Astrocyte of the hippocampus (primary cell): ENCODE data around the gene MIF.
"Not testable (repeated sequence)": the region's sequence is repeated elsewhere in the genome, so short reads cannot be mapped to it uniquely, and the experiment has no call there.

ENCODE experiments used
- DNase-seq: peaks from one replicate; pipeline ENCODE4 v3.0.0; 2011; ENCODE audit warnings: low read depth, low spot score

The MIF gene

DNA sequence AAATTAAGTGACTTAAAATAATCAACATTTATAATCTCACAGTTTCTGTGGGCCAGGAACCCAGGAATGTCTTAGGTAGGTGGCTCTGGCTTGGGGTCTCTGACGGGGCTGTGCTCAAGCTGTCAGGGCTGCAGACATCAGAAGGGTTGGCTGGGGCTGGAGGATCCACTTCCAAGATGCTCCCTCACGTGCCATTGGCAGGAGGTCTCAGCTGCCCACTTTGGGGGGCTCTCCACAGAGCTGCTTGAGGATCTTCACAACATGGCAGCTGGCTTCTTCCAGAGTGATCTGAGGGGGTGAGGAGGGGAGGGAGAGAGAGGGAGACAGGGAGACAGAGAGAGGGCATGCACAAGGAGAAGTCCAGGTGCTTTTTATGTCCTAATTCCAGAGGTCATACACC is 18.4 kb upstream of the MIF start:
- DNase-seq: no peak

- no peak for DNase-seq
These were observed 16.6 kb upstream of the MIF start for GRCh38 chr22:23877566-23877965.

DNA sequence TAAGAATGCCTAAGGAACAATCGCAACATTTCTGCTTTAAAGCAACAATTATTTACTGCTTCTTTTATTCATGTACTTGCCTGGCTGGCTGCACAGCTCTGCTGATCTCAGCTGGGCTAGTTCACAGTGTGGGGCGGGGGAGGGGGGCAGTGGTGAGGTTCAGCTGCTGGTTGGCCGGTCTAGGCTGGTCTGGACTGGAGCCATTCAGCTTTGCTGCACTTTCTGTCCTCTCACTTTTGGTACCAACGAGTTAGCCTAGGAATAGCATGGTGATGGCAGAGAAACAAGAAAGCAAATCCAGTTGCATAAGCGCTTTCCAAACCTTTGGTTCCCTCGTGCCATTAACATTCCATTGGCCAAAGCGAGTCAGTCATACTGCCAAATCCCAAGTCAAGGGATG is 16.0 kb upstream of the MIF start:
- no peak for DNase-seq

- DNase-seq: no peak
These were observed 11.8 kb upstream of the MIF start for GRCh38 chr22:23882370-23882769.

- DNase-seq: no peak
These were observed 10.5 kb upstream of the MIF start for GRCh38 chr22:23883658-23884057.

- no peak for DNase-seq
These were observed 10.0 kb upstream of the MIF start for GRCh38 chr22:23884140-23884539.

DNA sequence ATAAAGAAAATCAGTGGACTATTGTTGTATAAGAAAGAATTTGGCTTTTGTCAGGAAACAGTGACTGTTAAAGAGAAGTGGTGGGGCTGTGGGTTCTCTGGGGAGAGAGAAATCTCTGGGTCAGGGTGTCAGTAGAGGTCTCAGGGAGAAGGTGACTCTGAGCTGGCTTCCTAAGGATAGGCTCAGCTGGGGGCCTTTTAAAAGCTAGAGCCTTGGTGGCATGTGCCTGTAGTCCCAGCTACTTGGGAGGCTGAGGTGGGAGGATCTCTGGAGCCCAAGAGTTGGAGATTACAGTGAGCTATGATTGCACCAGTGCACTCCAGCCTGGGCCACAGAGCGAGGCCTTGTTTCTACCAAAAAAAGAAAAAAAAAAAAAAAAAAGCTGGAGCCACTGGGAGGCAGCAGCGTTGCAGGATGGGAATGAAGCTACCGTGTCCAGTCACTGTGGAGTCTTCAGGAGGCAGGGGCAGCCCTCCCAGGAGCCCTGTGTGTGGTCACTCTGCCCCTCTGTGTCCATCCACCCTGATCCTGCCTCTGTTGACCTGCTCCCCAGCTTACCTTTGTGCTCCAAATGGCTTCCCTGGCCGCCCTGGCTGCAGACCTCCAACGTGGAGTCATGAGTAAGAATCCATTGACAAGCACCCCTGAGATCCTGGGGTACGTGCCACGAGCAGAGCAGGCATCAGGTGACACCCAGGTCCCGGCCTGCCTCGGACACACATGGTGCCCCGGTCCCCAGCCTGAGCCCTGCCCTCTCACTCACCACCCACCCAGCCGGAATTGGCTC is 5.4 kb upstream of the MIF start:
- DNase-seq: no peak

GRCh38 chr22:23889620-23890019 is 4.6 kb upstream of the MIF start:
- no peak for DNase-seq

DNA sequence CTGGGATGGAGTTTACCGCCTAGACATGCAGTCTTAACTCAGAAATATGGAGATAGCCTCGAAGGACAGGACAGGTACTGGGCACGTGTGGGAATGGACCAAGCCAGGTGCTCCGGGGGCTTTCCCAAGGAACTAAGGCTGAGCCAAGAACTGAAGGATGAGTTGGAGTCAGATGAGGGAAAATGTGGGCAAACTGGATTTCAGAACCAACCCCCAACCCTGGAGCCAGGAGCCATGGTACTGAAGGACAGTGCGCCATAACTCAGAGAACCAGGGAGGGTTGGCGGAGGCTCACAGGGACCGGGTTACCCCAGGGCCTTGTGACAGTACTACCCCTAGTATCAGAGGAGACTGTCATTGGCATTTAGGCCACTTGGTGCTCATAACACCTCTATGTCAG is 2.5 kb upstream of the MIF start:
- DNase-seq: no peak

- DNase-seq: no peak
These were observed 2.1 kb upstream of the MIF start for GRCh38 chr22:23892130-23892529.

- no peak for DNase-seq
These were observed 1.5 kb upstream of the MIF start for GRCh38 chr22:23892706-23893105.

DNA sequence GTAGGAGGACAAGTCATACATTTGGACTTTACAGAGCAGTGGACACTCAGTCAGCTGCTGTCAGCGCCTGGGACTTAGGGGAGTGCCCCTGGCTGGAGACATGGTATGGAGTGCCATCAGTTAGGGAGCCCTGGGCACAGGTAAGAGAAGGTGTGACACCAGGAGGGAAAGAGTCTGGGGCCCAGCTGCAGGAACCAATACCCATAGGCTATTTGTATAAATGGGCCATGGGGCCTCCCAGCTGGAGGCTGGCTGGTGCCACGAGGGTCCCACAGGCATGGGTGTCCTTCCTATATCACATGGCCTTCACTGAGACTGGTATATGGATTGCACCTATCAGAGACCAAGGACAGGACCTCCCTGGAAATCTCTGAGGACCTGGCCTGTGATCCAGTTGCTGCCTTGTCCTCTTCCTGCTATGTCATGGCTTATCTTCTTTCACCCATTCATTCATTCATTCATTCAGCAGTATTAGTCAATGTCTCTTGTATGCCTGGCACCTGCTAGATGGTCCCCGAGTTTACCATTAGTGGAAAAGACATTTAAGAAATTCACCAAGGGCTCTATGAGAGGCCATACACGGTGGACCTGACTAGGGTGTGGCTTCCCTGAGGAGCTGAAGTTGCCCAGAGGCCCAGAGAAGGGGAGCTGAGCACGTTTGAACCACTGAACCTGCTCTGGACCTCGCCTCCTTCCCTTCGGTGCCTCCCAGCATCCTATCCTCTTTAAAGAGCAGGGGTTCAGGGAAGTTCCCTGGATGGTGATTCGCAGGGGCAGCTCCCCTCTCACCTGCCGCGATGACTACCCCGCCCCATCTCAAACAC is 850 bp upstream of the MIF start:
- no peak for DNase-seq

GRCh38 chr22:23894710-23895598 is 771 bp downstream of the MIF start:
- DNase-seq: peak; percentile 90

DNA sequence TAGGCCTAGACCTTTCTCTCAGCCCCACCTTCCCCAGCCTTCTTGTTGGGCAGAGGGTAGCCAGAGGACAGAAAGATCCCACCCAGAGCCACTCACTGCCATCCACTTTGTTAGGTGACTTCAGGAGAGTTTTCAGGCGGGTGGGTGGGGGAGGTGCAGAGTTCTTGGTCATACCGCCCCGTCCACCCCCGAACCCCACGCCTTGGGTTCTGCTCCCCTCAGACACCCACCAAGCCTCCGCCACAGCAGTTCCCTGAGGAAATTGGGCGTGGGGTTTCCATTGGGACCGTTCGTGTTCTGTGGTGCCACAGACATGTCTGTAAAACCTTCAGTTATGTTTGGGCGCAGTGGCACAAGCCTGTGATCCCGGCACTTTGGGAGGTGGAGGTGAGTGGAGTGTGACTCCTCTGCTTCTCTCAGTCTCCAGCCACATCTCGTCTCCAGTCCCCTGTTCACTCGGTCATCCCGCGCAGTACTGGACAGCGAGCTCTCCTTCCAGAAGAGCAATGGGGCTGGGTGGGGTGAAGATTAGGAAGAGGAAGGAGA is 1.5 kb downstream of the MIF start:
- no peak for DNase-seq

DNA sequence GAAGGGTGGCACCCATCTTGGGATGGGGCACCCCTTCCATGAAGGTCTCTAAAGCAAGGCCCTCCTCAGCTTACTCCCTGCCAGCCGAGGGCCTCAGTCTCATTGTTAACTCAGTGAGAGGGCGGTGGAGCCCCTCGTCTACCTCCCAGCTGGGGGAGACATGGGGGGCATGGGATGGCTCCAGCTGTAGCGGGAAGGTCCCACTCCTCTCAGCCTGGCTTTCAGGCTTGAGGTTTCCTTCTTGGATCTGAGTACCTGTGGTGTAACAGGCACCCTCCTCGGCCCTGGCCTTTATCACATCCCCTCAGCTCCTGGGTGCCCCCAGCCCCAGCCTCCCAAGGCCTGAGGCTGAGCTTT is 2.0 kb downstream of the MIF start:
- no peak for DNase-seq

GRCh38 chr22:23896523-23897186 is 2.5 kb downstream of the MIF start:
- DNase-seq: no peak

GRCh38 chr22:23897320-23897719 is 3.1 kb downstream of the MIF start:
- DNase-seq: no peak

DNA sequence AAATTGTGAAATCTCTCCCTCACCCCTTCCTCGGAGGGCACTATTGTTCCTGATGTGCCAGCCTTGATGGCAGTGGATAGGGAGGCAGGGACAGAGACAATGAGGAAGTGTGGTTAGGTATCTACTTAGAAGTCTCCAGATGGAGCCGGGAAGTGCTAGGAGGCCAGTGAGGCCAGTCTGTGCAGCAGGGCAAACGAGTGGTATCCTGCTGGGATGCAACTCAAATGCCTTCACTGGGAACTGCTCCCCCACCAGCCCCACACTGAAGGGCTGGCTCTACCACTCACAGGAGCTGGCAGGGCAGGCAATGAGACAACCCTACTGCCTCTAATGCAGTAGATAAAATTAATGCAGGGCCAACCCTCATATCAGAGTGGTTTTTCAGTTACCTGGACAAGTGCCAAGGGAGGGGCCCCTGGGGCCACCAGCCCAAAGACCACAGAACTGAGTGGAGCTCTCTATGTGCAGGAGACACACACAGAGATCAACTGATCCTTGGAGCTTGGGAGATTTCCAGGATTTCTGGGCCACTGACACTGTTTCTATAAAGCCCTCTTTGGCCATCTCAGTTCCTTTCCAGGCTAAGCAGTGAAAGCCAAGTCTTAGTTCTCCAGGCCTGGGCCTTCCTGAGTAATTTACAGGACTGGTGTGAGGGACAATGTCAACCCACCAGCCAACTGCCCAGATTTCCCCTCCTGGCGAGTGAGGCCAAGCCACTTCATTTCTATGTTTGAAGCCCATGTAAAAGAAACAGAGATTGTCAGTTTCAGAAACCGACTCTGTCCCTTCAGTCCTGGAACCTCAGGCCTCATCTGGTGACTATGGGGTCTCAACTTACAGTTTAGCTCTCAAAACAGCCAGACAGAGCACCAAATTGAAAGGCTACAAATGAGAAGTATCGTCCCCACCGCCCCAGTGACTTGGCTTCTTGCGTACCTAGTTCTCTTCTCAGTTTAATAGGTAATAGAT is 4.1 kb downstream of the MIF start:
- no peak for DNase-seq

GRCh38 chr22:23899042-23899745 is 5.0 kb downstream of the MIF start:
- no peak for DNase-seq

- DNase-seq: not testable (repeated sequence)
These were observed 6.0 kb downstream of the MIF start for GRCh38 chr22:23900227-23900626.
